GM23338 (cell line): Measurements from ENCODE around the gene GSC2.
A peak's percentile ranks its signal among the peaks of the same experiment; 100 is the strongest.

Experiments
- CTCF ChIP-seq, 2 experiments: fragments of 200-600 bp in 1 of 2; sonication (generic) in 1 of 2; conservative IDR thresholded peaks; 2 replicates each; pipeline versions ENCODE4 v1.5.1 to v1.6.1; 2016 to 2017; ENCODE audit warnings: antibody characterized with exemption in 2 of 2, low read depth in 2 of 2, mild to moderate bottlenecking in 2 of 2, moderate library complexity in 1 of 2
- POLR2AphosphoS5 ChIP-seq: IDR thresholded peaks from 2 replicates; pipeline ENCODE4 v1.6.1; 2016; ENCODE audit warnings: antibody characterized with exemption, low read depth
- REST ChIP-seq: IDR thresholded peaks from one replicate; pipeline ENCODE4 v1.6.1; 2018; ENCODE audit warnings: antibody characterized with exemption; ENCODE audit not compliant: unreplicated experiment

- TF ChIP-seq CTCF (conservative IDR thresholded peaks at IDR 0.05; ENCODE audit: low read depth in 2 of 2): no peak
- no peak for TF ChIP-seq REST
- TF ChIP-seq POLR2AphosphoS5: peak; percentile 20; the same call in 1 of the 2 replicates
Observed at GRCh38 chr22:19149047-19149883, 827 bp downstream of the GSC2 start.
